ENCODE measurements around the gene HLA-DOB.

Gene HLA-DOB

DNA sequence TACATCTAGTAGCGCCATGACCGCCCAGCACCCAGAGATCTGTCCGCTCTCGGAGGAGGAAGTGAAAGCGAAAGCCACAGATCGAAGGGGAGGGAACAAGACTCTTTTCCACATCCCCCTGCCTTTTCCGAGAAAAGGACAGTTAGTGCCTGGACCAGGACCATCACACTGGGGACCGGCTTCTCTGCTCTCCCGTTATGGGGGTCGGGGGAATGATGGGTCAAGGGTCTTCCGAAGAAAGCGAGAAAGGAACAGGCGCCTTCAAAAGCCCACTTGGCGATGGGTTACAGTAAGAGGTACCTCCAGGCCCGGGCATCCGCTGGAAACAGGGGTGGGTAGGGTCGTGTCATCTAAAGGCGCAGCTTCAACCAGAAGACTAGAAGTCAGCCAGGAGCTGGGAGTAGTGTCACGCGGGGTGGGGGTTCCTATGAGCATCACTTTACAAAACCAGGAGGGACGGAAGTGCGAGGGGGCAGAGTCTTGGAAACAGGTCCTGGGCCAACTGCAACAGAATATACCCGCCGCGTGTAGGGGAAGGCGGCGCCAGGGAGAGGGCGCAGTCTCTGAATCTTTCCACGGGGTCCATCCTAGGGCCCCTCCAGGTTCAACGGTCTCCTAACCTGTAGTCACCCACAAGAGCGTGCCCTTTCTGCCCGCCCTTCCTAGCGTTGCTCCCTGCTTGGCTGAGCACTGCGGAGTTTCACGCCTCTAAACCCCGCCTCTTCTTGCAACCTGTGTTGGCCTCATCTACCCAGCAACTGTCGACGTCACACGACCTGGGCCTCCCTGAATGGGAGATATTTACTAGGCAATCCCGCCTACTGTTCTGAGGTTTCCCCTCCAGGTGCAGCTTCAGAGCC lies 27.4 kb upstream of the HLA-DOB start, which contains the start of gene PSMB8:
Gene PSMB8 (minus strand): TSS at position 69 of the 860 bp plus-strand sequence. CDS start 51 bp downstream, at position 18.
- DNase-seq (ENCODE audit: low read depth in 2 of 2), result peak; percentile 93 to 98

DNA sequence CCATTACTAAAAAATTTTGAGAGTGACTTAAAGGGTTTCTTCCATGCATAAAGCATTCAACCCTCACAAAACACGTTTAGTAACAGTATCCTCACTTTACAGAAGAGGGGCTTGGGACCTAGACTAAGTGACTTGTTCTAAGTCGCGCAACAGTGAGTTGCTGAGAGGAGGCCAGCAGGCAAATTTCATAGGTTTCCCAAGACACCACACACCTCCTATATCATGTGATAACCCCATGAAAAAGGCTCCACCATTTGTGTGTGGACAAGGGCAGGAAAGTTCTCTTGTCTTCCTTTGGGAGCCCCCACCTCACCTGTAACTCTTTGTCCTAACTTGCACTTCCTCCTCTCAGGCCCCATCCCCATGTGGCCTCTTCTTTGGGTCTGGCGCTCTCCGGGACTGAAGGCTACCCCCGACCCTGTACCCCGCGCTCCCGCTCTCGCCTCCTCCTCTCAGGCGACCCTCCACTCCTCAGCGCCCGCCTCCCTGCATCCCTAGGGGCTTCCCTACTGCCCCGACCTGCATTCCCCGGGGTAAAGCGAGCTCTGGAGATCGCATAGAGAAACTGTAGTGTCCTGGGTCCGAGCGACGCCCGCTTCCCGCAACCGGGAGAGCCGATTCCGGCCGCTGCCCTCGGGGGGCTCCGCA lies 26.7 kb upstream of the HLA-DOB start:
- no peak for DNase-seq (ENCODE audit: low read depth in 2 of 2)

DNA sequence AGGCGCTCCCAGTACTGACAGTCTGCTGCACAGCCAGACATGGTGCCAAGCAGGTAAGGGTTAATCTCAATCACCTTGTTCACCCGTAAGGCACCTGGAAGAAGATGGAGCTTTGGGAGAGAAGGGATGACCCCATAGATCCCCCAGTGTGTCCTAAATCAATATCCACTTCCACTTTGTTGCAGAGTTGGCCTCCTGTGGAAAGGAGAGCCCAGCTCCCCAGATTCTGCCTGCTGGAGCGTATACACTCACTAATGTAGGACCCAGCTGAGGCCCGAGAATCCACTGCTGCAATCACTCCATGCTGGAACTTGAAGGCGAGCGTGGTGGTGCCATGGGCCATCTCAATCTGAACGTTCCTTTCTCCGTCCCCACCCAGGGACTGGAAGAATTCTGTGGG lies 25.9 kb upstream of the HLA-DOB start:
- no peak for DNase-seq (ENCODE audit: low read depth in 2 of 2)

DNA sequence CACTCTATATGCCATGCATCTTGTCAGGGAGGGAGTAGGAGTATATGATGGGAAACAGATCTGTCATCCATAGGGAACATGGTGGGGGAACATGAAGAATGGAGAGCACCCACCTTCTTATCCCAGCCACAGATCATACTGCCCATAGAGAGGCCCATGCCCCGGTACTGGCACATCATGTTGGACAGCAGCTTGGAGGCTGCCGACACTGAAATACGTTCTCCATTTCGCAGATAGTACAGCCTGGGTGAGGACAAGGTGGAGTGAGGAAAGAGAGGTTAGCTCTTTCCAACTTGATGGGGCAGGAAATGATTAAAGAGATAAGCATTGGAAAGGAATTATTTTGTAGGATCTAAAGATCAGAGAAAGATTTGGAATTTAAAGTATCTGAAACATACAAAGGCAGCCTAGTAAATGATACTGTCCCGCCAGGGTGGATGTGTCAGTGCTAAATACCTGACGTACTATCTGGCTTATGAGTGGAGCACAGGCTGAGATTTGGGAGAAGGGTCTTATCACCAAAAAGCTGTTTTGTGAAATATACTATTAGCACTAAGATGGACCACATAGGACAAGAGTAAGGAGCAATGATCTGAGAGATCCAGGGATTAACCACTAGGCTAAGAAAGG lies 25.3 kb upstream of the HLA-DOB start:
- DNase-seq (ENCODE audit: low read depth in 2 of 2), result no peak

DNA sequence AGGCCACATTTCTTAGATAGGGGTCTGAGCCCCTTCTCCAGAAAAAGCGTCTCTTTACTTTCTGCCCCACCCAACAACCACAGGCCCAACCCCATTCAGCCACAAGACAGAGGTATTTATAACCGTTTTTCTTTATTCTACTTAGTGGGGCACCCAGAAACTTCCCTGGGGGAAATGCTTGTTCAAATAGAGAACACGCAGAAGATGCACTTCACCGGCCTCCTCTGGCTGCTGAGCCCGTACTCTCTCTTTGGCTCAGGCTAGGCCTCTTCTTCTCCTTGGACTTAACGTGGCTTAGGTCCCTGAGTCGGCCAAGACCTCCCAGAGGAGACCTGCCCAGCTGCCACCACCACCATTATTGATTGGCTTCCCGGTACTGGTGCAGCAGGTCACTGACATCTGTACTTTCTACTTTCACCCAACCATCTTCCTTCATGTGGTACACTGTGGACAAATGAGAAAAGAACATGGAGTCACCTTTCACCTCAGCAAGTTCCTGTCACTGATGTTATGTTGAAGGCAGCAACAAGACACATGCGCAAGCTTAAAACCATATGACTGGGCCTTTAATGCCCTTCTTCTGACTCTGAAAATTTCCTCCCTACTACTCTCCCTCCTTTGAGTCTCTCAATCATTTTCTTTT lies 23.9 kb upstream of the HLA-DOB start:
- DNase-seq (ENCODE audit: low read depth in 2 of 2), result no peak

DNA sequence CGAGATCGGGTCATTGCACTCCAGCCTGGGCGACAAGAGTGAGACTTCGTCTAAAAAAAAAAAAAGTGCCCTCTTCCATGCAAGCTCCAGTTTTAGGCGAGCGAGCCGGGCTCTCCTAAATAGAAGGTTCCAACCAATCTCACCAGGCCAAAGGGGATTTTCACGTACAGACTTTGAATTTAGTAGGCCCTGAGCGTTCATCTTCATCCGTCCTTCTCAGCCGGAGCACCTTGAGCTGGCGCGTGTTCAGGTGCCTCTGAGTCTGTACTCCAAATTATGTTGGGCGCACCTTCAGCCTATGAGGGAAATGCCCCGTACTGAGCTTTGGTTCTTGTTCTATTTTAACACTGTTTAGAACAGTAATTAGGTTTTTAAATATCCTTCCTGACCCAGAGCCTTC lies 22.6 kb upstream of the HLA-DOB start:
- no peak for DNase-seq (ENCODE audit: low read depth in 2 of 2)

DNA sequence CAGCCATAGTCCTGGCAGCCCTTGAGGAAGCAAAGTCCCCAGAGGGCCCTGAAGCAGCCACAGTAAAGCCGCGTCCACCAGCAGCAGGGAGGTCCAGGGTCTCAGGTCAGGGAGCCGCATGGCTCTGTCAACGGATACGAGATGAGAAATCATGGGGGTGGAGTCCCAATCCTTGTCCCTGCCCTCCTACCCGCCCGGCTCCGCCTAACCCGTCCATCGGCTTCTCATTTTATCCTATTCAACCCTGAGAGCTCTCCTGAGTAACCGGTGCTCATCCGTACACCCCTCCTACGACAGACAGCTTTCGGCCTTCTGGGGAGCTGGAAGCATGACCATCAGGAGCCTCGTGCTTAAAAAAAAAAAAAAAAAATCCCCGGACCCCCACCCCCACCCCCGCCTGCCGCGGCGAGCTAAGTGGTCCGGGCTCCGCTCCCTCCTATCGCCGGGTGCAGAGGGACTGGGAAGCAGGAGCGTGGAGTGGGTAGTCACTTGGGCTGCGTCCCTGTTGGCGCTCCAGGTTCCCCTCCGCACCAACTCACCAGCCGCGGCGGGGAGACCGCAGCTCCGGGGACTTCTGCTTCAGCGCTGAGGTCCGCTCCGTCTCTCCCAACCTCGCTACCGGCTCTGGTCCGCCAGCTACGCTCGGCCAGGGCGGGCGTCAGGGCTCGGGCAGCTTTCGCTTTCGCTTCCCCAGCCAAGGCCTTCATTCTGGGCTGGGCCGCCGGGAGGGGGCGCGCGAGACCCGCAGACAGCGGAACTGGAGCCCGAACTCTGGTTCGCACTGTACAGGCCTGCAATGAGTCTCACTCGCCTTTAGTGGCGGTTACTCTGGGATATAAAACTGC lies 21.5 kb upstream of the HLA-DOB start, which contains the start of gene TAP2:
Gene TAP2 (minus strand): TSS at position 626 of the 845 bp plus-strand sequence. CDS start 506 bp downstream, at position 120.
- DNase-seq (ENCODE audit: low read depth in 2 of 2), result peak; percentile 96 to 98

DNA sequence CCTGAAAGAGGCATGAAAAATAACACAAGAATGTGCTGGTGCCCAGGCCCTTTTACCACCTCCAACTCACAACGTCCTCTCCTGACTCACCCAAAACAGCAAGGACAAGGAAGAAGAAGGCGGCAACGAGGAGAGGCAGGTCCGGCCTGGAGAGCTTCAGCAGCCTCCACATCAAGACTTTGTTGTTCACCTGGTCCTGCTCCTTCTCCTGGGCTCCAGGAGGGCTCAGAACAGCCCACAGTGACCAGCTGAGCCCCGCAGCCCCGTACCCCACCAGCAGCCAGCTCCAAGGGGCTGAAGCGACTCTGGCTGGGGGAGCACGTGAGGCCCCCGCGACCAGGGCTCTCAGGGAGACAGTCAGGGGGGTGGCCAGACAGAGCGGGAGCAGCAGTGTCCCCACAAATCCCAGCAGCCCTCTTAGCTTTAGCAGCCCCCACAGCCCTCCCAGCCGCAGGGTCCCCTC lies 20.9 kb upstream of the HLA-DOB start:
- DNase-seq (ENCODE audit: low read depth in 2 of 2), result no peak

DNA sequence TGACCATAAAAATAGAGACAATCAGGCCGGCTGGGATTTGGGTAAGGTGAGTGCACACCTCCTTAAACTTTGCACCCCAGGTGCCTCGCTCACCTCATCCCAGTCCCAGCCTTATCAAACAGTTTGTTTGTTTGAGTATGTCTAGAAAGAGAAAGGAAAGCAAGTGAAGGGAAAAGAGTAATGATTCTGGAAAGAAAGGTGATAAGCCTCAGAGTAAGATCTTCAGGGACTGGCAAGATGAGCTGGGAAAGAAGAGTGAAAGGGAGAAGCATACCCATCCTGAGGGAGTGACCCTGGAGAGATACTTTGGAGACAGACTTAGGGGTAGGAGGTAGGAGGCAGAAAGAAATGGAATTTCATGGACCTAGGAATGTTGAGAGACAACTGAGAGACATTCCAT lies 20.1 kb upstream of the HLA-DOB start:
- no peak for DNase-seq (ENCODE audit: low read depth in 2 of 2)

DNA sequence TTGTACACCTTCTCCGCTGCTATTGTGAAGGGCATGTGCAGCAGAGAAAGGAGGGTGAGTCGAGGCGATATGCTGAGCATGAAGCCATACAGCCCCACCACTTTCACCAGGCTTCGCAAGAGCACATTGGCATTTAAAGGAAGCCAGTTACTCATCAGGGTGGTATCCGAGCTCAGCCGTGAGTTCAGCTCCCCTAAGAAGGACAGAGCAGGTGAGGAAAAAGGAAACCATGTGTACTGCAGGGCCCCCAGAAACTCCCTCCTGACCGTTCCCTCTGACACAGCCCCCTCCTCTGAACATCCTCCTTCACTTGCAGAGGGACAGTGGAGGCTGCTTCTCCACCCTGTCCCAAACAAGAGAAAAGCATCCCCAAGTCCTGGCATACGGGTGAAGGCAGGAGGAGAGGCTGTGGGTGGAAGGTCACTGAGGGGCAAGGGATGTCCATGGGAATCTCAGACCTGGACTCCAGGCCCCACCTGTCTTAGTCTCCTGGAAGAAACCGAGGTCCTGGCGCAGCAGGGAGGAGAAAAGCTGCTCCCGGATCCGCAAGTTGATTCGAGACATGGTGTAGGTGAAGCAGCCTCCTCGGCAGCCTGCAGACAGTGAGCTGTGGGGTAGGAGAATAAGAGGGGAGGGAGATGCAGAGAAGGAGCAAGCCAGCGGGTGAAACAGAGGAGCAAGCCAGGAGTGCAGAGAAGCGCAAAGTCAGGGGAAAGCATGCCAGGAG lies 18.5 kb upstream of the HLA-DOB start:
- DNase-seq (ENCODE audit: low read depth in 2 of 2), result no peak

DNA sequence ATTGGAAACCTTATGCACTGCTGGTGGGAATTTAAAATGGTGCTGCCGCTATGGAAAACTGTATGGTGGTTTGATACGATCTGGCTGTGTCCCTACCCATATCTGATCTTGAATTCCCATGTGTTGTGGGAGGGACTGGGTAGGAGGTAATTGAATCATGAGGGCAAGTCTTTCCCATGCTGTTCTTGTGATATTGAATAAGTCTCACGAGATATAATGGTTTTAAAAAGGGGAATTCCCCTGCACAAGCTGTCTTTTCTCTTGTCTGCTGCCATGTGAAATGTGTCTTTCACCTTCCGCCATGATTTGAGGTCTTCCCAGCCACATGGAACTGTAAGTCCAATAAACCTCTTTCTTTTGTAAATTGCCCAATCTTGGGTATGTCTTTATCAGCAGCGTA lies 16.9 kb upstream of the HLA-DOB start:
- no peak for DNase-seq (ENCODE audit: low read depth in 2 of 2)

DNA sequence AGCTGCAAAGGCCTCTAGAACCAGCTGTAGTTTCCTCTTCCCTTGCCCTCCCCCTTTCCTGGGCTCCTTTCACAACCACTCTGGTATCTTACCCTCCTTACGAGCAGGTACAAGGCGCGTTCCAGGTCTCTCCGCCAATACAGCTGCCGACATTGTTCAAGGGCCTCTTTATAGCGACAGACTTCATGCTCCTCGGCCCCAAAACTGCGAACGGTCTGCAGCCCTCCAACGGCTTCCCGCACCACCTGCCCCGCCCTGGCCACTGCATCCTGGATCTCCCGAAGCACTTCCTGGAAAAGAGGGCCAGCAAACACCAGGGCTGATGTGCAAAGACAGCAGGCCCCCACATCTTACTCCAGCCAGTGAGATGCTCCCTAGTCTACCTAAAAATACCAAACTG lies 15.7 kb upstream of the HLA-DOB start:
- no peak for DNase-seq (ENCODE audit: low read depth in 2 of 2)

DNA sequence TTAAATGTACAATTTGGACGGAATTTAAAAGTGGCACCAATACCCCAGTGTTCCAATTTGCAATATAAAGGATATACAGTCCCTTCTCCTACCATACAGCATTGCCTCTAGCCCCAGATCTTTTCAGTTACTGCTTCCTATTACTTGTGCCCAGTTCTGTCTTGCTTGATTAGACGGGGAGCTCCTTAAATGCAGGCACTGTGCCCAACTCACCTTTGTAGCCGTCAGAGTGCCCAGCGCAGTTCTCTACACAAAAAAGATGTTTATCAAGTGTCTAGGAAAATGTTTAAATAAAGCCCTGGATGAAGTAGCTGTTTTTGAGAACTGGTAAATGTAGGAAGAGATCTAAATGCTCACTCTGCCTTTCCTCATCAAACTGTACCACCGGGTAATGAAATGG lies 14.1 kb upstream of the HLA-DOB start:
- DNase-seq (ENCODE audit: low read depth in 2 of 2), result no peak

DNA sequence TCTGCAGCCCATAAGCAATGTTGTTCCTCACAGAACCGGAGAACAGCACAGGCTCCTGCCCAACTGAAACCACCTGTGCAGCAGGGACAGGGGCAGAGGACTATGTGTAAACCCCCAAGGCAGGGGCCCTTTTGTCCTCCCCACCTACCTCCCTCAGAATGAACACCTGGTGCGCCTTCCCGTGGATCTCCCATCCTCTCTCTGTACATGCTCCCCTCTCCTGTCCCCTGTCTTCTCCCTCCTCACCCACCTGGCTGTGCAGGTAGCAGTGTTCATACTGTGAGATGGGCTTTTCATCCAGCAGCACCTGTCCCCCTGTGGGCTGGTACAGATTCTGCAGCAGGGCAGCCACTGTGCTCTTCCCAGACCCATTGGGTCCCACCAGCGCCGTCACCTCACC lies 13.2 kb upstream of the HLA-DOB start:
- DNase-seq (ENCODE audit: low read depth in 2 of 2), result no peak

DNA sequence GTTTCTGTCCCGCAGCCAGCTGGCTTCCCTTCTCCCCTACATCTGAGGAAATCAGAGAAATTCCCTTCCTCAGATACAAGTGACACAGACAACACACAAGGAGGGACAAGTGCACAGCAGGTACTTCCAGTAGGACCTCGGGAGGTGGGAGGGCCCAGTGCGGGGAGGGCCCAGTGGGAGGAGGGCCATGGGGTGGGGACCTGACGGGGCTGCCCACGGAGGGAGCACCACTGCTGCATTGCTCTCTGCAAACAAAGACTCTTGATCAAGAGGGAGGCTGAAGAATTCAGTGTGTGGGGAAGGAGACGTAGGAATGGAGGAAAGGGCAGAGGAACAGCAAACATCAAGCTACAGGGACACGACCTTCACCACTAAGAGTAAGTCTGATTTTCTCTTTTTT lies 12.7 kb upstream of the HLA-DOB start:
- DNase-seq (ENCODE audit: low read depth in 2 of 2), result no peak

DNA sequence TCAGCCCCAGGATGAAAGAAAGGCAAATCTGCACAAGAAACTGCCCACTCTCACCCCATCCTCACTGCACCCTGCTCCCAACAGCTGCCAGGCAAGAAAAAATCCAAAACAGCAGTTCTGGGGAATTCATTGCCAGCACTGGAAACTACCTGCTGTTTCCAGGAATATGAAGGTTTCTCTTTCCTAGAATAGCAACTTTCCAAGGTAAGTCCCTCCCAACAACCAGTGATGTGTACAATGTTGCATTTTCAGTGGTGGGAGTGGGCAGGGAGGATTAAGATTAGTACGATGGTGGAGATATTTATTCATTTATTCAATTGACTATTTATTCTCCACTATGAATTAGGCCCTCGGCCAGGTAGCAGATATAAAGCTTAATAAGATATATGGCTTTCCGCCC lies 10.2 kb upstream of the HLA-DOB start:
- no peak for DNase-seq (ENCODE audit: low read depth in 2 of 2)

DNA sequence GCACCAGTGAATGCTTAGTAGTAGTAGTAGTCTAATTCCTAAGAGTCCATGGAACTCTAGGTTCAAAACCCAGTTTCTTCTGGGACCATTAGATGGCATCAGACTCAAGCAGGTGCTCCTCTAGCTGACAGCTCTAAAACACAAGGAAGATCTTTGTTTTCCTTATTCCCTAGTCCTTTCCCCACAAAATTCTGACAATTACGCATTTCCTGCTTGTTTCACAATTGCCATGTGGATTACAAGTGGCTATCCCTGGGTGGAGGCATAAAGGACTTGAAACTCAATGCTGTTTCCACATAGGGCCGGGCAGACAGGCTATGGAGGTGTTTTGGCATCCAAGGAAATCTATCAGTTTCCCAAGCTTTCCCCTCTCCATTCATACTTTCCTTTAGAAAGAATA lies 9.2 kb upstream of the HLA-DOB start:
- DNase-seq (ENCODE audit: low read depth in 2 of 2), result no peak

DNA sequence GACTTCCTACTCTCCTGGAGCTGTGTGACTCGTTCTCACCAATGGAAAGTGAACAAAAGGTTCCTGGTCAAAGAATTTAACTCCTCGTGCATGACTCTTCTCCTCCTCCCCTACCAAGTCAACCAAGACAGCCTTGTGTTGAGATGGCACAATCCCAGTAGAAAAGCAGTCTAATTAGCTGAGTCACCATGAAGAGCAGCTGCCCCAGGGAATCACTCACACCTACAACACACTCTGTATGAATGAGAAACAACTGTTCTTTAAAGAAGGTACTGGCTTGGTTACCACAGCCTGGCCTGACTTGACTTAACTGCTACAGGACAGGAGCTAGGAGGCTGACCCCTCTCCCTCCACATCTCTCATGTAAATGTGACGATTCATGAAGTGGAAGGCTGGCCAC lies 2.9 kb upstream of the HLA-DOB start:
- no peak for DNase-seq (ENCODE audit: low read depth in 2 of 2)

DNA sequence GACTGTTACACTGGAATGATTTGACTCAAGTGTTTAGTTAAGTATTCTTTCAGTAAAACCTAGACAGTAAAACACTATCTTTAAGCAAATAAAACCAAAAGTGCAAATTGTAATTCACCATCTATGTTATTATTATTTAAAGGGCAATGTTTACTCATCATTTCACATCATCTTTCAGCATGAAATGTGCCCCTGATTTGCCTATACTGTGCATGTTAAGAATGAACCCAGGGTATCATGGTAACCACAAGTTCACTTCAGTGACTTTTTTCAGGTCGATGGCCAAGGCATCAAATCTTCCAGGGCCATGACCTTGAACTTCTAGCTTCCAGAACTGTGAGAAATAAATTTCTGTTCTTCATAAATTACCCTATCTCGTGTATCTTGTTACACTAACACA lies 2.1 kb upstream of the HLA-DOB start:
- DNase-seq (ENCODE audit: low read depth in 2 of 2), result no peak

DNA sequence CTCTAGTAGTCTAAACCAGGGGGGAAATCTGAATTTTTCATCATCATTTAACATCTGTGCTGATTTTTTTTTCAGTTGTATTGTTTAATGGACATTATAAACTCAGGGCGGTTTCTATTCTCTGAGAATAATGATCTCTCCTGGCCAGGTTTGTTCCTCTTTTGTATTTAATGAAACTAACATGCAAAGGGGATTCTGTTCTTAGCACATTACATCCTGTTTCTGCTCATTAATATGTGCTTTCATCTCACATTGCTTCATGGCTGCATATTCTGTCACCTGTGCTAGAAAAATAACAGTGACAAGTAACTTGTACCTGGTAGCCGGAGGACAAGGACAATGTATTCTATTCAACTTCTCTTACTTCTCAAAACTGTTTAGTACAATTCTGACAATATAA lies 806 bp downstream of the HLA-DOB start:
- DNase-seq (ENCODE audit: low read depth in 2 of 2), result no peak

DNA sequence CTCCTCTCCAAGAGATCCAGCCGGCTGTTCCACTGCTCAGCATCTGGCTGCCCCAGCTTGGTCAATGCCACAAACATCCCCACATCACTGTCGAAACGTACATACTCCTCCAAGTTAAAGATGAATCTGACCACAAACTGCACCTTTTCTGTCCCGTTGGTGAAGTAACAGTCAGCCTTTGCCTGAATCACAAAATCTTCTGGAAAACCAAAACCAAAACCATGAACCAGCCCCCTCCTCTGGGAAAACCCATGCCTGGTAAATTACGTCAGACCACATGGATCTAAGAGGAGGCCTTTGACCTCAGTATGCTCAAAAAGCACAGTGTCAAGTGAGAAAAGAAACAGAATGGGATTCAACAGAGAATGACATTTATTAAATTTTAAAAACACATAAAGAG lies 1.7 kb downstream of the HLA-DOB start:
- no peak for DNase-seq (ENCODE audit: low read depth in 2 of 2)
